ENCODE results near the gene ASCL1. TPM values are rescaled to one million over a fixed set of nuclear protein-coding genes. Genes with fewer than 3 reads are reported as not detected.
A peak's percentile ranks its signal among the peaks of the same experiment; 100 is the strongest.

ASCL1 gene
- total RNA-seq, 3 donors from 2014 or later: 0.16 TPM; not detected in 2

- no peaks in the 10 kb centered on the region for H3K36me3 ChIP-seq (ENCODE audit: low read depth)
- no peak overlapping the region for H3K4me3 ChIP-seq
- peaks cover 8% of the 10 kb centered on the region for H3K4me1 ChIP-seq (ENCODE audit: low read depth)
- H3K9me3 ChIP-seq: no peaks in the 10 kb centered on the region
- no peak for TF ChIP-seq CTCF (IDR thresholded peaks at IDR 0.05)
- ATAC-seq (no peak), DNase-seq (no peak)
- intact Hi-C loops (cut with DNase I, micrococcal nuclease): no loop called here
Observed at GRCh38 chr12:102962532-102962931, 5.1 kb downstream of the ASCL1 start.

GRCh38 chr12:102962986-102963385 is 5.5 kb downstream of the ASCL1 start:
- DNase-seq (no peak), ATAC-seq (no peak)
- no peak for TF ChIP-seq CTCF (IDR thresholded peaks at IDR 0.05)
- Histone ChIP-seq H3K4me1 (ENCODE audit: low read depth) (peaks cover 8% of the 10 kb centered on the region), H3K4me3 (no peak overlapping the region), H3K36me3 (ENCODE audit: low read depth) (no peaks in the 10 kb centered on the region), H3K9me3 (no peaks in the 10 kb centered on the region)
- intact Hi-C loops (cut with DNase I, micrococcal nuclease): no loop called here

GRCh38 chr12:102963796-102964195 is 6.3 kb downstream of the ASCL1 start:
- no peak for DNase-seq
- no peak for TF ChIP-seq CTCF (IDR thresholded peaks at IDR 0.05)
- no peaks in the 10 kb centered on the region for H3K9me3 ChIP-seq
- H3K4me1 ChIP-seq (ENCODE audit: low read depth): no peaks in the 10 kb centered on the region
- H3K36me3 ChIP-seq (ENCODE audit: low read depth): no peaks in the 10 kb centered on the region
- H3K4me3 ChIP-seq: no peak overlapping the region
- no peak for ATAC-seq
- intact Hi-C loops (cut with DNase I, micrococcal nuclease): no loop called here

- Histone ChIP-seq H3K4me3 (no peak overlapping the region), H3K4me1 (ENCODE audit: low read depth) (no peaks in the 10 kb centered on the region), H3K9me3 (no peaks in the 10 kb centered on the region), H3K36me3 (ENCODE audit: low read depth) (no peaks in the 10 kb centered on the region)
- DNase-seq (peak; percentile 68 to 75 (median 71)), ATAC-seq (peak; percentile 96)
- TF ChIP-seq CTCF (IDR thresholded peaks at IDR 0.05): no peak
- intact Hi-C loops (cut with DNase I, micrococcal nuclease): no loop called here
Observed at GRCh38 chr12:102964872-102965271, 7.4 kb downstream of the ASCL1 start.

GRCh38 chr12:102965281-102966155 is 8.0 kb downstream of the ASCL1 start:
- DNase-seq (no peak), ATAC-seq (peak; percentile 13)
- Histone ChIP-seq H3K4me3 (no peak overlapping the region), H3K36me3 (ENCODE audit: low read depth) (no peaks in the 10 kb centered on the region), H3K4me1 (ENCODE audit: low read depth) (no peaks in the 10 kb centered on the region), H3K9me3 (no peaks in the 10 kb centered on the region)
- intact Hi-C loops (cut with DNase I, micrococcal nuclease): no loop called here
- TF ChIP-seq CTCF (IDR thresholded peaks at IDR 0.05): no peak
